ENCODE measurements around the gene IGSF23.

- TF ChIP-seq CTCF (IDR thresholded peaks at IDR 0.05) (no peak), POLR2A (IDR thresholded peaks at IDR 0.05) (no peak)
Measured at GRCh38 chr19:44681992-44682790, 68.8 kb downstream of the IGSF23 start.
